BLaER1 (cell line): ENCODE results near the gene MBNL2.
A peak's percentile ranks its signal among the peaks of the same experiment; 100 is the strongest.

Source experiments
- H3K27ac ChIP-seq: shearing (Covaris generic); formaldehyde crosslinking; 2 replicates; pipeline ENCODE4 v1.8.1; 2022
- H3K27me3 ChIP-seq: shearing (Covaris generic); formaldehyde crosslinking; 2 replicates; pipeline ENCODE4 v1.8.1; 2022
- H3K36me3 ChIP-seq: shearing (Covaris generic); formaldehyde crosslinking; 2 replicates; pipeline ENCODE4 v1.8.1; 2022
- H3K4me1 ChIP-seq: shearing (Covaris generic); formaldehyde crosslinking; 2 replicates; pipeline ENCODE4 v1.8.1; 2022
- H3K4me2 ChIP-seq: shearing (Covaris generic); formaldehyde crosslinking; 2 replicates; pipeline ENCODE4 v1.8.1; 2022
- H3K4me3 ChIP-seq: shearing (Covaris generic); formaldehyde crosslinking; 2 replicates; pipeline ENCODE4 v1.8.1; 2022
- H3K9ac ChIP-seq: shearing (Covaris generic); formaldehyde crosslinking; 2 replicates; pipeline ENCODE4 v1.8.1; 2022
- H3K9me3 ChIP-seq: shearing (Covaris generic); formaldehyde crosslinking; 2 replicates; pipeline ENCODE4 v1.8.1; 2022
- H4K20me1 ChIP-seq: shearing (Covaris generic); formaldehyde crosslinking; 2 replicates; pipeline ENCODE4 v1.8.1; 2022
- Cebpa-rat ChIP-seq: shearing (Covaris generic); IDR thresholded peaks from 2 replicates; pipeline ENCODE4 v1.8.1; 2022

Gene MBNL2

GRCh38 chr13:97379386-97379785, 157.3 kb downstream of the MBNL2 start:
- no peaks in the 10 kb centered on the region for H3K27me3 ChIP-seq
- H3K4me2 ChIP-seq = no peak overlapping the region
- TF ChIP-seq Cebpa-rat = no peak
- peaks cover 58% of the 10 kb centered on the region for H3K36me3 ChIP-seq
- H3K9ac ChIP-seq = no peak overlapping the region
- H3K27ac ChIP-seq = no peak overlapping the region
- H3K4me3 ChIP-seq = no peak overlapping the region
- H3K9me3 ChIP-seq = no peaks in the 10 kb centered on the region
- H3K4me1 ChIP-seq = no peaks in the 10 kb centered on the region
- no peaks in the 10 kb centered on the region for H4K20me1 ChIP-seq

DNA sequence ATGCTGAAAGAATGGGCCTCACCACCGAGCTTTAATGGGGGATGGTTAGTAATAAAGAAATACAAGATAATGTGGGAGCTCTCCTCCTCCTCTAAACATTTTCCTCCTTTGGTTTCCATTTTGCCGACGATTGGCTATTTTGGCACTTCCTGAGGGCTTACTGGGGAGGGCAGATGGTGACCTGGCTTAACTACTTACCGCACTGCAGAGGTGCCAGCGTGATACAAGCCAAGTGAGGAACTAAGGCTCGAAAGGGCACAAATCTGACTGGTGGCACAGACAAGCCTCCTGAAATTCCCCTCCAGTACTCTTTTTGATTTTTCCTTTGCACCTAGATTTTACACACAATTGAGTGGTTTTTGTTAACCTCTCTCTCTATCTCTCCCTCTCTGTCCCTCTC, 158.6 kb downstream of the MBNL2 start:
- no peaks in the 10 kb centered on the region for H4K20me1 ChIP-seq
- peaks cover 46% of the 10 kb centered on the region for H3K36me3 ChIP-seq
- H3K4me3 ChIP-seq = no peak overlapping the region
- no peaks in the 10 kb centered on the region for H3K27me3 ChIP-seq
- H3K4me2 ChIP-seq = no peak overlapping the region
- no peak overlapping the region for H3K27ac ChIP-seq
- TF ChIP-seq Cebpa-rat = no peak
- no peaks in the 10 kb centered on the region for H3K4me1 ChIP-seq
- no peaks in the 10 kb centered on the region for H3K9me3 ChIP-seq
- H3K9ac ChIP-seq = no peak overlapping the region

GRCh38 chr13:97381189-97381588, 159.1 kb downstream of the MBNL2 start:
- H3K4me2 ChIP-seq = no peak overlapping the region
- no peak overlapping the region for H3K27ac ChIP-seq
- H3K27me3 ChIP-seq = no peaks in the 10 kb centered on the region
- no peaks in the 10 kb centered on the region for H3K9me3 ChIP-seq
- H3K4me3 ChIP-seq = no peak overlapping the region
- TF ChIP-seq Cebpa-rat = no peak
- no peaks in the 10 kb centered on the region for H4K20me1 ChIP-seq
- no peak overlapping the region for H3K9ac ChIP-seq
- H3K4me1 ChIP-seq = peaks cover 4% of the 10 kb centered on the region
- peaks cover 41% of the 10 kb centered on the region for H3K36me3 ChIP-seq

DNA sequence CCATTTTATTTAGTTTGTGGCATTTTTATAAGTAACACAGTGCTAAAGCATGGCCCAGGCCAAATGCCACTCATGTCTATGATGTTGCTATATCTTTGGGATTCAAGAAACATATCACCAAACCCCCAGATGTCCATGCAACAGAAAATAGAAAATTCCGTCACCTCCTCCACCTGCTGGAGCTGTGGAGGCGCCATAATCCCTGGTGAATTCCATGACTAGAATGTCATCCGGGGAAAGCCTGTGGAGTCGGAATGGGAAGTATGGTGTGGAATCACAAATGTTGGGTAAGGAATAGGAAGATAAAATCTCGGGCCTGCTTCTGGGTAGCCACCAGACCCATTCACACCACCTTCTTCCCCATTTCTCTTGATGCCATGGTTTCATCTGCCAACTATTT, 160.1 kb downstream of the MBNL2 start:
- Histone ChIP-seq H3K9me3 (no peaks in the 10 kb centered on the region), H3K9ac (no peak overlapping the region), H3K4me3 (no peak overlapping the region), H3K27ac (no peak overlapping the region), H3K27me3 (no peaks in the 10 kb centered on the region), H3K4me1 (peaks cover 14% of the 10 kb centered on the region), H3K36me3 (peaks cover 34% of the 10 kb centered on the region), H4K20me1 (peaks cover 3% of the 10 kb centered on the region; the same call in 1 of the 2 replicates), H3K4me2 (no peak overlapping the region)
- TF ChIP-seq Cebpa-rat = no peak

GRCh38 chr13:97384371-97384770, 162.2 kb downstream of the MBNL2 start:
- Histone ChIP-seq H3K27me3 (no peaks in the 10 kb centered on the region), H3K4me2 (no peak overlapping the region), H3K4me1 (peaks cover 32% of the 10 kb centered on the region), H4K20me1 (peaks cover 7% of the 10 kb centered on the region; the same call in 1 of the 2 replicates), H3K27ac (no peak overlapping the region), H3K36me3 (peaks cover 30% of the 10 kb centered on the region), H3K9me3 (no peaks in the 10 kb centered on the region), H3K4me3 (no peak overlapping the region), H3K9ac (no peak overlapping the region)
- no peak for TF ChIP-seq Cebpa-rat

- no peak for TF ChIP-seq Cebpa-rat
- no peak overlapping the region for H3K4me2 ChIP-seq
These were observed 163.0 kb downstream of the MBNL2 start for GRCh38 chr13:97385146-97385545.

DNA sequence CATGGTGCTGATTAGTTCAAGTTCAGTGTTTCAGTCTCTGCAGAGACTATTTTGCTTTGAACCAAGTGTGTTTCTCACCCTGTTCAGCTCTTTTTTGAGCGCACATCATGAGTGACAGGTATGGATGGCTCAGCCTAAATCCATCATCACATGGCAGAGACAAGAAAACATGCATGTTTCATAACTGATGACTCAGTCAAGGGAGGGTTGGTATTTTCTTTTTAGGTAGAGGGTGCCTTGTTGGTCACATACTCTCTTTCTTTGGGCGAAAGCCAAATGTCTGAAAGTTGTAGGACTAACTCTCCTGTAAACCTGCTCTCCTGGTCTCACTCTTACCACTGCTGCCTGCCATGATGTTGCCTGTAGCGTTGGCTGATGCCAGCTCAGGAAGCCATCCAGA, 163.7 kb downstream of the MBNL2 start:
- no peaks in the 10 kb centered on the region for H3K9me3 ChIP-seq
- no peak overlapping the region for H3K27ac ChIP-seq
- peaks cover 32% of the 10 kb centered on the region for H3K4me1 ChIP-seq
- H3K9ac ChIP-seq = no peak overlapping the region
- H3K4me3 ChIP-seq = no peak overlapping the region
- peaks cover 21% of the 10 kb centered on the region for H3K36me3 ChIP-seq
- H4K20me1 ChIP-seq = peaks cover 7% of the 10 kb centered on the region; the same call in 1 of the 2 replicates
- no peak for TF ChIP-seq Cebpa-rat
- no peak overlapping the region; the same call in 1 of the 2 replicates for H3K4me2 ChIP-seq
- no peaks in the 10 kb centered on the region for H3K27me3 ChIP-seq

More at GRCh38 chr13:97385146-97385545, 163.0 kb downstream of the MBNL2 start:
- H3K4me1 ChIP-seq = peaks cover 32% of the 10 kb centered on the region
- no peak overlapping the region for H3K27ac ChIP-seq
- H3K27me3 ChIP-seq = no peaks in the 10 kb centered on the region
- no peak overlapping the region for H3K9ac ChIP-seq
- H3K4me3 ChIP-seq = no peak overlapping the region
- peaks cover 28% of the 10 kb centered on the region for H3K36me3 ChIP-seq
- H3K9me3 ChIP-seq = no peaks in the 10 kb centered on the region
- peaks cover 7% of the 10 kb centered on the region; the same call in 1 of the 2 replicates for H4K20me1 ChIP-seq

DNA sequence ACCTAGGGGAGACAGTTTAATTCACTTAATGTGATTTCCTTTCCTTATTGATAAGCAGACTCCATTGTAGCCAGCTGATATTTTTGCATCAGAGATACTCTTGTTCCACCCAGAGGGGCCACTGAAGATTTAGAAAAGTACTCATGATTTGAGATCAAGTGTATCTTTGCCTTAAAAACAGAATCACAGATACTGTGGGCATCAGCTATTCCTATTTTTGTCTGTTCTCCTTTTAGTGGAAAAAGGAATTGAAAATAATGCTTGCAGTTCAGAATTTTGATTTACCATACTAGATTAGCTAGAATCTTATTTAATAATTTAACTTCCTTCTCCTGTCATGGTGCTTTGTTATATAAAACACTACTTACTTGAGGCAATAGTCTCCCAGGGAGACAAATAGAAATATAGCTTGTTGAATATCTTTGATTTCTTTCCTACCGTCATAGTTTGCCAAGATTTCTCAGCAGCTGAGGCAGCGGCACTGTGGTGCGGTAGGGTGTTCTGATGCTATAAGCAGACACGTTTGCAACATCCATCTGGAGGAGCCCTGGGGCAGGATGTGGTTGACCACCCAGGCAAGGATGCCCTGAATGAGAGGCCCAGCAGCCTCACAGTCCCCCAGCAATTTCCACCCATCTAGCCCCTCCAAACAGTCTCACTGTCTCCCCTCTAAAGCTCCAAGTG, 164.8 kb downstream of the MBNL2 start:
- no peaks in the 10 kb centered on the region for H3K9me3 ChIP-seq
- no peaks in the 10 kb centered on the region for H3K27me3 ChIP-seq
- no peak for TF ChIP-seq Cebpa-rat
- H3K4me3 ChIP-seq = no peak overlapping the region
- H3K27ac ChIP-seq = peak overlapping the region; percentile 24; the same call in 1 of the 2 replicates
- peaks cover 32% of the 10 kb centered on the region for H3K4me1 ChIP-seq
- peaks cover 7% of the 10 kb centered on the region; the same call in 1 of the 2 replicates for H4K20me1 ChIP-seq
- H3K4me2 ChIP-seq = peak overlapping the region; percentile 69
- peaks cover 23% of the 10 kb centered on the region for H3K36me3 ChIP-seq
- no peak overlapping the region for H3K9ac ChIP-seq

- H3K4me2 ChIP-seq = peak overlapping the region; percentile 69
- no peak for TF ChIP-seq Cebpa-rat
These were observed 165.3 kb downstream of the MBNL2 start for GRCh38 chr13:97387485-97387839.

DNA sequence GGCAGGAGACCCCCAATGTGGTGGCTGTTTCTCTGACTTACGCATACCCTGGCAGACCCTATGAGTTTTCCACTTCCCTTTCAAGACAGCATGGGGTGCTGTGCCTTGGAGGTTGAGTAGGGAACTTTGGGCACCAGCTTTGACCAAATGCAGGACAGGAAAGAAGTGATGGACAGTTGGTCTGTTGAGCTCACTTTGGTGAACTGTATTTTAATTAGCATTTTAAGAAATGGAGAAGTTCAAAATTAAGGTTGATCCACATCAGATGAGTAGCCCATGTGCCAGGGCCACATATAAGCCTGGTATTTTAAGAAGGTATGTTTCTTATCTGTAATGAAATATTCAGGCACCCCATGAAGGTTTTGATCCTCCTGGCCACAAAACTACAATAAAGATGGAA, 165.8 kb downstream of the MBNL2 start:
- Histone ChIP-seq H3K27me3 (no peaks in the 10 kb centered on the region), H4K20me1 (peaks cover 7% of the 10 kb centered on the region; the same call in 1 of the 2 replicates), H3K36me3 (peaks cover 17% of the 10 kb centered on the region), H3K4me3 (no peak overlapping the region), H3K9me3 (no peaks in the 10 kb centered on the region), H3K4me2 (peak overlapping the region; percentile 69), H3K4me1 (peaks cover 32% of the 10 kb centered on the region), H3K27ac (no peak overlapping the region), H3K9ac (no peak overlapping the region)
- TF ChIP-seq Cebpa-rat = no peak

More at GRCh38 chr13:97387485-97387839, 165.3 kb downstream of the MBNL2 start:
- peaks cover 32% of the 10 kb centered on the region for H3K4me1 ChIP-seq
- peaks cover 21% of the 10 kb centered on the region for H3K36me3 ChIP-seq
- H3K27me3 ChIP-seq = no peaks in the 10 kb centered on the region
- no peaks in the 10 kb centered on the region for H3K9me3 ChIP-seq
- no peak overlapping the region for H3K9ac ChIP-seq
- H3K4me3 ChIP-seq = no peak overlapping the region
- peaks cover 7% of the 10 kb centered on the region; the same call in 1 of the 2 replicates for H4K20me1 ChIP-seq
- H3K27ac ChIP-seq = peak overlapping the region; percentile 24; the same call in 1 of the 2 replicates
